Measurements from ENCODE around the gene SNAI3. TPM values are rescaled to one million over a fixed set of nuclear protein-coding genes. Genes with fewer than 3 reads are reported as not detected.

The SNAI3 gene
- total and polyA plus RNA-seq, 2 of the 4 experiments (the other 2 are of a cell fraction): 0.21 TPM; not detected in 1

GRCh38 chr16:88651276-88651988 lies 34.9 kb downstream of the SNAI3 start:
- Histone ChIP-seq H4K20me1 (ENCODE audit: insufficient read depth, low read length) (peaks cover 3% of the 10 kb centered on the region; the same call in 1 of the 2 replicates), H3K27me3 (ENCODE audit: control insufficient read depth, insufficient read depth, low read length) (no peaks in the 10 kb centered on the region), H3K18ac (ENCODE audit: low read depth, low read length) (no peak overlapping the region), H2BK20ac (ENCODE audit: low read depth, low read length) (no peak overlapping the region), H2AK5ac (ENCODE audit: low read depth, low read length) (peak overlapping the region; percentile 87), H3K14ac (replicated peaks; ENCODE audit: low read depth, low read length) (peak overlapping the region; percentile 37; the same call in 1 of the 2 replicates), H4K91ac (ENCODE audit: insufficient read depth, low read depth, low read length) (no peak overlapping the region), H4K8ac (ENCODE audit: low read depth in 2 of 2, low read length in 2 of 2) (peak overlapping the region in 1 of 2 experiments; percentile 60; a peak in 1 of 4 replicates), H2AFZ (replicated peaks; ENCODE audit: low read length, poor library complexity) (peak overlapping the region; percentile 95), H3K9me3 (ENCODE audit: control insufficient read depth, insufficient read depth, low read length) (no peaks in the 10 kb centered on the region), H3K36me3 (ENCODE audit: control insufficient read depth, insufficient read depth, low read length) (peaks cover 13% of the 10 kb centered on the region), H2BK5ac (ENCODE audit: low read depth, low read length, poor library complexity, severe bottlenecking) (no peak overlapping the region), H3K27ac (ENCODE audit: insufficient read depth, low read length) (no peak overlapping the region; the same call in 1 of the 2 replicates), H3K4me3 (ENCODE audit: insufficient read depth, low read depth, low read length) (peak overlapping the region; percentile 93), H3K9ac (ENCODE audit: low read depth, low read length) (peak overlapping the region; percentile 33), H3K79me1 (ENCODE audit: low read depth in 1 of 2, low read length in 2 of 2) (peaks cover 0 to 20% of the 10 kb centered on the region in 2 experiments; a peak in 1 of 4 replicates), H4K5ac (ENCODE audit: low read depth, low read length) (0 out of 2 replicates have a peak overlapping the region, but pooled peaks have one; percentile 1), H2AK9ac (replicated peaks; ENCODE audit: low read depth, low read length, poor library complexity) (peak overlapping the region; percentile 94), H3K9me1 (ENCODE audit: insufficient read depth, low read length) (no peaks in the 10 kb centered on the region), H3K4me1 (ENCODE audit: control insufficient read depth, insufficient read depth, low read length) (peaks cover 5% of the 10 kb centered on the region; the same call in 1 of the 2 replicates), H3K4ac (ENCODE audit: low read depth, low read length) (peak overlapping the region; percentile 71), H2BK120ac (ENCODE audit: low read depth, low read length) (no peak overlapping the region), H3K56ac (ENCODE audit: extremely low read depth, insufficient read depth, low read length) (no peak overlapping the region), H3K4me2 (ENCODE audit: low read depth, low read length) (peak overlapping the region; percentile 64), H2BK15ac (ENCODE audit: low read depth, low read length) (no peak overlapping the region), H3K23ac (ENCODE audit: low read depth, low read length) (no peak overlapping the region)
- DNase-seq (no peak), ATAC-seq (ENCODE audit: low read depth) (no peak)
- BruUV-seq (replicated peaks): no TSS peak
- dilution Hi-C loops (cut with HindIII; ENCODE audit: low sequenced_read_pairs, unreplicated experiment) (no loop called here), intact Hi-C loops (cut with micrococcal nuclease) (no loop called here), in situ Hi-C loops (cut with MboI; ENCODE audit: low sequenced_read_pairs) (no loop called here)
- WGBS, 2 experiments (ENCODE audit: extremely low coverage in 2 of 2, insufficient read length in 1 of 2): 77% methylated on average over 9 of the region's 24 CpGs; no CpG with 5 or more reads in 1 of the 2 experiments
- ChIA-PET POLR2A (ENCODE audit: unreplicated experiment) (no interaction called here), CTCF (no interaction called here)
- no peak for TF ChIP-seq CEBPB (IDR thresholded peaks at IDR 0.05; ENCODE audit: low read depth, low read length)
- TF ChIP-seq CHD1 (IDR thresholded peaks at IDR 0.05; ENCODE audit: low read depth, low read length): no peak
- no peak for TF ChIP-seq USF2 (IDR thresholded peaks at IDR 0.05; ENCODE audit: low read depth, low read length)
- no peak for TF ChIP-seq RFX5 (IDR thresholded peaks at IDR 0.05; ENCODE audit: low read depth, low read length)
- TF ChIP-seq MXI1 (IDR thresholded peaks at IDR 0.05; ENCODE audit: borderline replicate concordance, low read depth, low read length): no peak
- TF ChIP-seq CTCF (conservative IDR thresholded peaks at IDR 0.05; ENCODE audit: low read depth, low read length): no peak
- TF ChIP-seq RAD21 (IDR thresholded peaks at IDR 0.05; ENCODE audit: low read length): no peak
- TF ChIP-seq FOS (IDR thresholded peaks at IDR 0.05; ENCODE audit: low read depth, low read length): no peak
- no peak for TF ChIP-seq MAFK (IDR thresholded peaks at IDR 0.05; ENCODE audit: low read depth, low read length)
- TF ChIP-seq SMC3 (IDR thresholded peaks at IDR 0.05; ENCODE audit: low read depth, low read length): no peak
- no peak for TF ChIP-seq MAZ (IDR thresholded peaks at IDR 0.05; ENCODE audit: borderline replicate concordance, low read depth, low read length)
- no peak for TF ChIP-seq ELK1 (IDR thresholded peaks at IDR 0.05; ENCODE audit: borderline replicate concordance, low read depth, low read length)
- no peak for TF ChIP-seq BHLHE40 (IDR thresholded peaks at IDR 0.05; ENCODE audit: low read depth, low read length)
- TF ChIP-seq RCOR1 (IDR thresholded peaks at IDR 0.05; ENCODE audit: insufficient replicate concordance, low read length): no peak
- no peak for TF ChIP-seq POLR2A (IDR thresholded peaks at IDR 0.05; ENCODE audit: low read depth, low read length)

Measured in IMR-90 (cell line).